CD4-positive, alpha-beta T cell treated with Interleukin-10 for 1 hour (primary cell): ENCODE results near the gene TTC6.

Source experiments
- DNase-seq: peaks from one replicate; pipeline ENCODE4 v3.0.0-alpha.2; 2020

TTC6 gene

DNA sequence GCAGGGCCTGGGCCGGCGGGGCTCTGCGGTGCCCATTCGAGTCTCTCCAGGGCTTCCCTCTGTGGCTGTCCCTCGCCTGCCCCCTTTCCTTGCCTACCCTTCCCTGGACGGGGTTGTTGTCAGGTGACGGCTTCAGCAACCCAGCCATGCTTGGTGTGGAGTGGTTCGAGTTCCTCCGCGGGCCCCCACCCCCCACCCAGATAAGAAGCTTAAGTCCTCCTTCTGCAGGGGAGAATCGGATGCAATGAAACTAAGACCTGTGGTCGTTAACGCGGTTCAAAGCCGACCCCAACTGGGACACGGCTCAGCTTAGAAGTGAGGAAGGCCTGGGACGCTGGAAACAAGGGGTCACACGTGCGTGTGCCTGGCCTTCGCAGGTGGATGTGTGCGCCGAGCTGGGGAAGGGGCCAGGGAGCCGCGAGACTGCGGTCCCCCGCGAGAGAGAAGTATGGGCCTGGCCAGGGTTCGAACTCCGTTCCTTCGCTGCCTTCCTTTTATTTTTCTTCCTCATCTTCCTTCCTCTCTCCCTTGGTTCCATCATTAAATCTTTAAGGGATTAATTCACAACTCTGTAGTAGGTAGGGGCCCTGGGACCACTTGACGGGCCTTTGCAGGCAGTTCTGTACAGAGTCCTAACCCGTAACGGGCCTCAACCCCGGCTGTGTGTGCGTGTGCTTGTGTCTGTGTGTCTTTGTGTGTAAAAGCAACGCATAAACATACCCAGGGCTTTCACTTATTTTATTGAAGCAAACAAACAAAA is 3.5 kb downstream of the TTC6 start:
- no peak for DNase-seq

DNA sequence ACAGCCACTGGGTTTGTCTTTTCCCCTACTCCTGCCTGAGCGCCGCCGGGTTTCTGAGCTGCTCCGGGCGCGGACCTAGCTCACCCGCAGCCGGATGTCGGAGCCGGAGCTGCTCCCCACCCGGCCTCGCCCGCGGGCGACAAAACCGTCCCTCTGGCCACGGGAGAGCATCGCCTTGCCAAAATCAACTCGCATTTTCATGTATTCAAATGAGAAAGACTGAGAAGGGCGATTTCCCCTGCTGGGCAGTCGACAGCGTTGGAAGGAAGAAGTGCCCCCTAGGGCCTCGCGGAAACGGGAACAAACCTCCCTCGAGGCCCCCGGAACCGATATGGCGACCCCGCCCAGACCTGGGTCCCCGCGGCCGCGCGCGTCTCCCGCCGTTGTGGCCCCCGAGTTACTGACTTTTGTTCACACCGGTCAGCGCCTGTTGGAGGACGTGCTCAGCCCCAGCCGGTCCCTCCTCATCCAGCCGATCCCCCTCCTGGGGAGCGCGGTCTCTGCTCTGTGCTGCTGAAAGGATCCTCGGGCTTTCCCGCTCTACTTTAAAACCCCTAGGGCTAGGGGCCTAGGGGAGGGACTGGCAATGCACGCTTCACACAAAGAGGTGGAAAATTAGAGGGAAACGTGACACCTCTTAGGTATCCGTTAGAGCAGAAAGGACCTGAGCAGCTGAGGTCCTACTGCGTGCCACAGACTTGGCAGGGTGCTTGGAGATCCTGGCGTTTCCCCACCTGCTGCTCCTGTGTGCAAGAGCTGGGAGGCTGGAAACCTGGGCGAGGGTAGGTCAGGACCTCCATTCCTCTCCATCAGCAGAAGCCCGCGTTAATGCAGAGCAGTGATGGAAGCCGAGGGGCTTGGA is 4.3 kb downstream of the TTC6 start:
- DNase-seq, result no peak

DNA sequence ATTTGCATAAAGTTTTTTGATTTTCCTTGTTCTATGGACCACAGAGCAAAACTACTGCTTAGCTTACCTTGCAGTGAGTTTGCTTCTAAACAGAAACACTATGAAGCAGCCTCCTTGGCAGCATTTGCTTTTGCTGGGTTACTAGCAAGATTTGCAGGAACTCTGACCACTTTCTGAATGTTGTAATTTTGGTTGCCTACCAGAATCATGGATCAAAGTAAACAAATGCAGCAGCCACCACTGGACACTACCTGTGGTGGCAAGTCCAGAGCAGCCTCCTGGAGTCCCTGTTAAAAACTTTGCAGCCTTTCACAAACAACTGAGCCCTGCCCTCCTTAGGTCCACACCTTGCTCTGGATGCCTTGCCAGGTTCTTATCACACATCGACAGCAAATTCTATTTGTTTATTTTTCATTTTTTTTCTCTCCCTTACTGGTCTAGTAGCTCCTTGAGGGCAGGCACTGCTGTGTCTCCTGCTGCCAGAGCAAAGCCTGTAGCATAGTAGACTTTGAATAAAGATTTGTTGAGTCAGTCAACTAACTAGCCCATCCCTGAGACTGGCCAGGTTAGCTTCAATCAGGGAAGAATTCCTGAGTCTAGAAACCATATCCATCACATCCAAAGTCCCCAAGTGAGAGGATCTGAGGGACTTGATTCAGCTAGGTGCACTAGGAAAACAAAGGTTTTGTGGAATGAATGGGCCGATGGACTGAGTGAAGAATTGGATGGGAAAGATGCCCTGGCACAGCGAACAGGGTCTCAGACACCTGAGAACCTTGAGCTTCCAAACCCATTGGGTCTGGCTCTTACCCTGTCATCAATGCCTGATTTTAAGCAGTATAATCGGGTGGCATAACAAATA is 5.7 kb downstream of the TTC6 start:
- no peak for DNase-seq

DNA sequence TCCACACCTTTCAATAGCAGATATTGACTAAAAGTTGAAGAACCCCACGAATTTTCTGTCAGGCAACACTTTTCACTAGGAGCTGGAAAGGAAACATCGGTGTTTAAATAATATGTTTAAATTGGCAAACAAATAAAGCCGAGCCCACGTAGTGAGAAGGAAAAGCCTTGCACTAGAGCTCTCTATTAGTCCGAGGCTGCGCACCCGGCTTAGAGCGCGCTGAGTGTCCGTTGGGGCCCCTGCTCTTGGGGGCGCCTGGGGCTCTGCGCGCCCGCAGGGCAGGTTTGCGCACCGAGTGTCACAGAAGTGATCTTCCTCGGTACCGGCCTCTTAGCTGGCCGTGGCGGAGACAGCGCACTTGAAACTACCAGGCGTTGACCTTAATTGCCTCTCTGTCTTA is 6.4 kb downstream of the TTC6 start:
- no peak for DNase-seq

DNA sequence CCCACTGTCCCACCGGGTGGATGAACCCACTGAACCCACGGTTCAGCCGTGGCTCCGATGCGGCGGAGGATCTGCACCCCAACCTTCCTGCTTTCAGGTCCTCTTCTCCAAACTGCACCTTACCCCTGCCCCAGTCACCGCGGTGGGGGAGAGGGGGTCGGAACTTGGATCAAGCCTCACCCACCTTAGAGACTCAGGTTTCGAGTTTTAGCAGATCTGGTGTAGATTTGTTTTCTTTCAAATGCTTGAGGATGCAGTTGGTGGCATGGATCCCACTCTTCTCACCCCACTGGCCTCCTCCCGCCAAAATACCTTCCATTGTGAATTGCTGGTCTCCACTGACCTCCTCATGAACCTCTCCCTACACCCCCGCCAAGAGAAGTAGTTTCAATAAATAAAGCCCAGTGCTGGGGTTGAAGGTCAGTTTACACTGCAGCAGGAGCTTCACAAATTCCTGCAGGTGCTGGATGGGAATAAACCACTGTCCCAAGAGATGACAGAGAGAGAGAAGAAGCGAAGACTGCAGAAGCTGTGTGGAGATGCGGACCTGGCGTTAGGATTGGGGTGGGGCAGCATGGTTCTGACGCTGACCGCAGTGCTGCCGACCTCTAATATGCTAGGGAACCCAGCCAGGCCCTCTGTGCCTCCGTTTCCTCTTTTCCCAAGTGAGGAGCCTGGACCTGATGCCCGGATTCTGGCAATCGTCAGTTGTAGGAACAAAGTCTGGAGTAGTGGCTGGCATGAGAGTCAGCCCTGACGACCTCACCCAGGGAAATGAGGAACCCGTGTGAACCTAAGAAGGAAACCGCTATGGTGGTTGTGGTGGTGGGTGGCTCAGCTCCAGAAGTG is 7.4 kb downstream of the TTC6 start:
- DNase-seq, result no peak

DNA sequence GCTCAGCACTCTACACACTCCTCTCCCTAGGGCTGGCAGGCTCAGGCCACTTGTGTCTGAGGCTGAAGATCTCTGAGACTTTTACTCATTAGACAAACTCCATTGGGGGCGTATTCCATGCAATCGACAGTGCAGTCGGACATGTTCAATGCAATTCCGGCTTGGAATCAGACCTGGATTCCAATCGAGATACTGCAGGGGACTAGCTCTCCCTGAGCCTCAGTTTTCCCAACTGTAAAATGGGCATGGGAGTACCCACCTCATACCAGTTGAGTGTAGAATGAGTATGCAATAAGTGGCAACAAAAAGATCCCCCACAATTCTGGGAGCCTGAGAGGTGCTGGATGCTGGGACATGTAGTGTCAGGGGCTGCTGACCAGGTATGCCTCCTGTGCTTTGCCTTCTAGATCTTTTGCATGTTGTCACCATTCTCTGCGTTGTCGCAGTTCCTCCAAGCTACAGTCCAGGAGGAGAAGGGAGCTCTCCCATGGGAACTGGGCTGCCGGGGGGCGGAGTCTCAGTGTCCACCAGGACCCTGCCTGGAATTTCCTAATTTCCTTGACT is 8.3 kb downstream of the TTC6 start:
- no peak for DNase-seq

DNA sequence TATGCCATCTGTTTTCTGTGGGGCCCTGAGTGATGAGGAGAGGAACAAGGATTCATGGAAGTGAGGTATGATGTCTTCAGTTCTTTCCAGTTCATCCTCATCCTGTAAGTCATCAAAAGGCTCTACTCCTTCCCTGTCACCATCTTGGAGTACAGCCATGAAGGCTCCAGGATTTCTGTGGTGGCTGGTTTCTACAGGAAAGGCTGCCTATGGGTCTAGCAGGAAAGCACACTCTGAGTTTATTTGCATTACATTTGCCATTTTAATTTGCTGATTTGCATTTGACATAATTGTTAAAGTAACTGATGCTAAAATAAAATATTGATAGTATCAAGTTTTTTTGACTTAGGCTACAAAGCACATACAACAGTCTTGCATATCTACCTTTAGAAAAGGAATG is 11.2 kb downstream of the TTC6 start:
- DNase-seq, result no peak

DNA sequence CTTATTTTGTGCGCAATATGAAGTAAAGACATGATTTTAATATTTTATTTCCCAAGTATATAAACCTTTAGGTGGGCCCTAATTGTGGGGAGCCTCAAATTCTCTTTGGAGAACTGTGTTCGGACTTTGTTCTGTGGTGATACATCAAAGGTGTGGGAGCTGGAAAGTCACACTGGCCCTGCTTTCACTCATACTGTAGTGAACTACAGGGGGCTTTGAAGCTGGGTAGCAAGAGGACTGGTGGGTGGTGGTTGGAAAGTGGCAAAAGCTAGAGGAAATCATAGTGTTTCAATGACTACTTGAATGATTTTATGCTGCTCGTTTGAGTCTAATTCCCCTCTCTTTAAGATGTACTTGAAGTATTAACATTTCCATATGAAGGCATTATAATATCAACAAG is 13.2 kb downstream of the TTC6 start:
- no peak for DNase-seq

DNA sequence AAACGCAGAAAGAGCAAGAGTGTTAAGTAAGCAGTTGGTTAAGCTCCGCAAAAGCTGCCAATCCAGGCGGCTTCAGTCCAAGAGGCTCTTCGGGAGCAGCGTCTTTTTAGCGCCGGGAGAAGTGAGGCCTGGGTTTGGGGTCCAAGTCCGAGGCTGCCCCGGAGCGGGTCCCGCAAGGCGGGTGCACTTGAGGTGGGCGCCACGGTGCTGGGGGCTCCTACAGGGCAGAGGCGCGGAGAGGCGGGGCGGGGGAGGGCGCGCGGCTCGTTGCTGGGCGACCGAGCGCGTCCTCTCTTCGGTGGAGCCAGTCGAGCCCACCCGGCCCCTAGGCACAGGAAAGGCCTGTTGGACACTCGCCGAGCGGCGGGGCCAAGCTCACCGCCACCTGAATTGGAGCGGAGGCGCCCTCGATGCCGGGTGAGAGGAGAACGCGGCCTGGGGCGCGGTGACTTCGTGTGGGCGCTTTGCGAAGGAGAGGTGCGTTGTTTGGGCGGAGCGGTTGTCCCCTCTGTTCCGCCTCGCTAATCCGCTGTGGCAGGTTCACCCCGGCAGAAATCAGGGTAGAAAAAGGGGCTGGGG is 15.6 kb downstream of the TTC6 start:
- no peak for DNase-seq

DNA sequence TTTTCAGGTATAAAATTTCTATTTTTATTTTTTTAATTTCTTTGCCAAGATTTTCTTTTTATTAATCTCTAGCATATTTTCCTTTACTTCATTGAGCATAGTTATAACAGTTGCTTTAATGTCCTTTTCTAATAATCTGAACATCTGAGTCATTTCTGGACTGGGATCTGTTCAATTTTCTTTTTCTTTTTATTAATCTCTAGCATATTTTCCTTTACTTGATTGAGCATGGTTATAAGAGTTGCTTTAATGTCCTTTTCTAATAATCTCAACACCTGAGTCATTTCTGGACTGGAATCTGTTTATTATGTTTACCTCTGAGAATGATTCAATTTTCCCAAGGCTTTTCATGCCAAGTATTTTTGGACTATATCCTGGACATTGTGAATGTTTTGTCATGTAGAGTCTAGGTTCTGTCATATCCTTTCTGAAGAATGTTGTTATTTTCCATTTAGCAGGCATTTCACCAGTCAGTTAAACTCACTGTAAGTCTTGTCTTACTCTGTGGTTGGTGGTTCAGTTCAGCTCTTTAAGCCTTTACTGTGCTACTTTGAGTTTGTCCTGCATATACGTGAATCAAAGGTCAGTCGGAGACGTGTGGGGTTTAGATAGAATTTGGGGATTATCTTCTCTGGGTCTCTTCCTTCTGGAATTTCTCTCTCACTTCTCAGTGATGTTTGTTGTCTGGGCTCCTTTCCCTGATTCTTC is 20.3 kb downstream of the TTC6 start:
- DNase-seq, result no peak

DNA sequence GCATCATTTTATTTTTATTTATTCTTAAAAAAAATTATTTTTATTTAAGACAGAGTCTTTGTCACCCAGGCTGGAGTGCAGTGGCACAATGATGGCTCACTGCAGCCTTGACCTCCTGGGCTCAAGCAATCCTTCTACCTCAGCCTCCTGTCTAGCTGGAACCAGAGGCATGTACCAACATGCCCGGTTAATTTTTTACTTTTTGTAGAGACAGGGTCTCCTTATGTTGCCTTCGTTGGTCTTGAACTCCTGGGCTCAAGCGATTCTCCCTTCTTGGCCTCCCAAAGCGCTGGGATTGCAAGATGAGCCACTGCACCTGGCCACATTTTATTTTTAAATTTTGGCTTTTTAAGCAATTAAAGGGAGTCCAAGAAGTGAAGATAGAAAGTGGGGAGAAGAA is 21.4 kb downstream of the TTC6 start:
- DNase-seq, result no peak

DNA sequence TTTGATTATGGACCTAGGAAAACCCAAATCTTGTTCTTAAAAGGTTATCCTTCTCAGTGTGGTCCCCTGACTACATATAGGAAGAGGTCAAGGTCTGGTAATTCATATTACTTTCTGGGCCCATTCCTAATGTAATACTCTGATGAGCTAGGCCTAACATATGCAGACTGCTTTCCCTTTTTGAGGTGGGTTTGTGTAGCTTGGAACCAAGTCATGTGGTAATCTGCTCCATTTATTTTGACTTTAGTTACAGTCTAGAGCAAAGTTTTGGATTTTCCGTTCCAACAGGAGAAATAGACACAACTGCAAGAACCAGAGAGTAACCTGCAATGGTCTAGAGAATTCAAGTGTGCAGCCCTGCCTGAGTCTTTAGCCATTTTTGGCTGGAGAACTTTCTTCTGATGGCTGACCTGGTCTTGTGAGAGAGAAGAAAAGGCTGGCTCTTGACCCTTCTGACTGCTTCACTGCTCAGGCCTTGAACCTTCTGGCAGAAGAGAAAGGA is 22.5 kb downstream of the TTC6 start:
- no peak for DNase-seq

DNA sequence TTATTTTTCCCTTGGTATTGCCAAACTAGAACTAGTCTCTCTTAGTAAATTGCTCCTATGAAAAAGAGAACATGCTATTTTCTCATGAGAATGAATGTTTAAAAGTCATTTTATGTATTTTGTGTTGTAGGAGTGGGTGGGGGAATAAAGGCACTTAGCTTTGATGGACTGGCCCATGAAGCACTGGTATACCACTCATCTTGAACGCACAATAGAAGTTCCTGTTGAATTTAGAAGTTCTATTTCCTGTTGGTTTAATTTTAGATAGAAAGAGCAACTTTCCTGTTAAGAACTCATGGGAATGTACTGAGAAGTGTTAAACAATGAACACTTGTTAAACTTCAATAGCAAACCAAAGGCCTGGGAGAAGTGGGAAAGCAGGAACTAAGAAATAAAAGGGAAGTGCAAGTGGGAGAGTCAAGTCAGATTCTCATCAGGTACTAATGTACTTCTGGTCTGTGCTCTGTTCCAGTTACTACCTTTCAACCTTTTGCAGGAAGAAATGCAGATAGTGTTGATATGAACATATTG is 23.1 kb downstream of the TTC6 start:
- no peak for DNase-seq

DNA sequence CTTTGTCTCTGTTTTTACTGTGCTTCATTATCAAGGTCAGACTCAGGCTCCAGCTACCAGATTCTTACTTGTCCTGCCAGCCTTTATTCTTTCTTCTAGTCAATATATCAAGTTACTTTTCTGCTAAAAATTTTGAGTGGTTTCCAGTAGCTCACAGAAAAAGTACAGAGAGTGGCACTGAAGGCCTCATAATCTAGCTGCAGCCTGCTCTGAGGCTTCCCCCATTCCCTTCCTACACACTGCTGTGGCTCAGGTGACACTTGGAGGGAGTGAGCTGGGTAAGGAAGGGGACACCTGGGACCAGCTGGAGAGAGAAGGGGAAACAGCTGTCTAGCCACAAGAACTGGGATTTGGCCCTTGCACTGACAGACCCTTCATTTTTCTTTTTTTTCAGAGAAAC is 25.4 kb downstream of the TTC6 start:
- no peak for DNase-seq

DNA sequence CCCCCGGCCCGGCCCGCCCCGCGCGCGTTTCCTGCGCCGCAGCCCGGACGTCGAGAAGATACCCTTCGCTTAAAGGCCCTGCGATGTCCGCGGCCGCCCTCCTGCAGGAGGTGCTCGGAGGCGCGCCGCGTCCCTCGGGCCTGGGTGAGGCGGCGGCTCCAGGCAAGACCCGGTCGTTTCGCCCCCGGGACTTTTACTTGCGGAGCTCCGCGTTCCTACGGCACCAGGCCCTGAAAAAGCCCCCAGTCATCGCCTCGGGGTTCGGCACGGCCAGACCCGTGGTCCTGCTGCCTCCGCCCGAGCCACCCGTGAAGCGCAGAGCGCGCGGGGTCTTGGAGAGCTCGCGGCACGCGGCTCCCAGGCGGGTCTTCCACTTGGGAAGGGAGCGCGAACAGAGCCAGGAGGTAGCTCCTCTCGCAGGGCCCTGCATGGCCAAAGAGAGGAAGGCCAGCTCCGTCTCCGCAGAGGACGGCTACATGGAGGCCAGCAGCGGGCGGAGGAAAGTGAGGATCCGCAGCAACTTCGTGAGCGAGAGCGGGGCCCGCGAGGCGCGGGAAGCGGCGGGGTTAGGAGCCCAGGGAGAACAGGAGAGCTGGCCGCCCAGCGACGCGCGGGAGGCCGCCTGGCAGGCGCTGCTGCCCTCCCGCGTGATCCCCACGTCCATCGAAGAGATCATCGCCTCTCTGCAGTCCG is 26.9 kb downstream of the TTC6 start:
- no peak for DNase-seq

DNA sequence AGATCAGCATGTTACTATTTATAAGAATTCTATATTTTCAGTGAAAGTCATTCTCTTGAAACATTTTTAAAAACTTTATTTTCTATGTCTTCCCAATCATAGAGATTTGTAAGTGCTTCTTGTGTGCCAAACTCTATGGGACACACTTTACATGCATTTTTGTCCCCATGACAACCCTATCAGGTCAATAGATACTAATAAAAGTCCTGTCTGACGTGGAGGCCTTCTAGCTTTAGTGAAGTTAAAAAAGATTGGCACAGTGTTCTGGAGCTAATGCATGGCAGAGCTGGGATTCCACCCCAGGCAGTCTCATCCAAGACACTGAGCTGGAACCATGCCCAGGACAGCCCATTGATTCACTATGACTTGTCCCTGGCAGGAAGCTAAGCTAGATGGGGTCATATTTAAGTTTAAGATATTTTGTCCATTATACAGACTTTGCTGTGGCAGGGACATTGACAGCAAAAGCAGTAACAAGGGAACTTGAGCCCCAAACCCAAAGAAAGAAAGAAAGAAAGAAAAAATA is 28.1 kb downstream of the TTC6 start:
- no peak for DNase-seq

DNA sequence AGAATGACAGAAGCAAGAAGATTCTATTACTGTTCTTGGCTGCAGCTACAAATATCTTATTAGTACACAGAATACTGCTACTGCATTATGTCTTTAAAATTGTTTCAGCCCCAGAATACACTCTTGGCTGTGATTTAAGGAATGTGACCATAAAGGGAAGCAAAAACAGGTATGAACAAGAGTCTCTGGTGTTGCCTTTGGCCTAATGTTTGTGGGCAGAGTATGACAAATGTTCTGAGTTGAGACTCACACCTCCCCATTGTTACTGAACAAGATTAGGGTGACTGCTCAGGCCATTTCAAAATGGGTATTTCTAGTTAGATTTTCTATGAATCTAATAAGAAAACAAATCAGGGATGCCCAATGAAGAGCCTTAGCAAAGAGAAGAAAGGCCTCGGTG is 28.5 kb downstream of the TTC6 start:
- no peak for DNase-seq

DNA sequence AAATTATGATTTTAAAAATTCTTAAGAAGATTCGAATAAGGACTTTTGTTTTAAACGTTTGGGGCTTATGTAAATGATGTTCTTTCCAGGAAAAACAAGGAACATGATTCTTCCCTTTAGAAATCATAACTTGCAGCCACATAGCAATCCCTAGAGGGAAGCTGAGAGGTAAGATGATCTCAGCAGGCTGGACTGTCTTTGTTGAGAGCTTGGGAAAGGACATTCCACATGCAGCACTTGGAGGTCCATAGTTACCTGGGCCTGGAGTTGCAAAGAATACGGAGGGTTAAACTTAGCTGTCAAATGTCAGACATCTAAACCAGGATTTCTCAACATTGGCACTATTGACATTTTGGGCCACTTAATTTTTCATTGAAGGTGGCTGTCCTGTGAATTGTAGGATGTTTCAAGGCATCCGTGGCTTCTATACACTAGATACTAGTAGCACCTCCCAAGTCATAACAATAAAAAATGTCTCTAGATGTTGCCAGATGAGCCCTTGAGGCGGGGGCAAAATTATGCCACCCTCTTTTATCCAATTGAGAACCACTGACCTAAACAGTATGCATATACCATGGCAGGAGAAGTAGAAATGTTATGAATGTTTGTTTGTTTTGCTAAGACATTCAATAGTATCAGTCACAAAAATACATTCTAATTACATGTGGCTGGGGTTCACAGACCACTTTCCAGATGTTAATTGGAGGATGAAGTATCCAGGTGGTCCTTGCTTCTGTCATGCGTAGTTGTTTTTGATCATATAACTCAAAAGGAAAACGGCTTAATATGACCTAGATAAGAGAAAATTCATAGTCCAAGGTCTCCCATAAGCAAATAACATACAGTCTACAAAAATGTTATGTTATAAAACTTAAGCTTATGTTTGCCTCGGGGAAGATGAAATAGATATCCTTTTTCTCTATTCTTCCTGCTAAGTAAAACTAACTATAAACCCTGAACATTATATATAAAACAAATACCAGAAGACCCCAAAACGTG is 30.5 kb downstream of the TTC6 start:
- DNase-seq, result no peak
